ENCODE data around the gene KCTD12.
"Not testable (repeated sequence)": the region's sequence is repeated elsewhere in the genome, so short reads cannot be mapped to it uniquely, and the experiment has no call there.

KCTD12 gene

DNA sequence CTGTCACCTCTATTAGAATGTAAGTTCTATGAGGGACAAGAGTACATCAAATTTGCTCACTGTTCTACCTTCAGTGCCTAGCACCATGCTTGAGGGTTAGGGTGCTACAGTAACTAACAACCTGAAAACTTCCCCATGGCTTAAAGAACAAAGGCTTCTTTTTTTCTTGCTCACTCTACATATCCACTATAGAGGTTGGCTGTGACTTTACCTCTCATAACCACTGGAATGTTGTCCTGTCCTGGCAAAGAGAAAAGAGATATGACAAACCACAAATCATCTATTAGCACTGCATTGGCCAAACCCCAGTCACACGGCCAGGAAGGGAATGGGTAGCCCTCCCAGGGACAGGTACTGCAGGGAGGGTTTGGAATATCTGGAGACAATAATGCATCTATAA is 38.9 kb upstream of the KCTD12 start:
- H3K27ac ChIP-seq = no peak overlapping the region
- TF ChIP-seq, protein P1, sequence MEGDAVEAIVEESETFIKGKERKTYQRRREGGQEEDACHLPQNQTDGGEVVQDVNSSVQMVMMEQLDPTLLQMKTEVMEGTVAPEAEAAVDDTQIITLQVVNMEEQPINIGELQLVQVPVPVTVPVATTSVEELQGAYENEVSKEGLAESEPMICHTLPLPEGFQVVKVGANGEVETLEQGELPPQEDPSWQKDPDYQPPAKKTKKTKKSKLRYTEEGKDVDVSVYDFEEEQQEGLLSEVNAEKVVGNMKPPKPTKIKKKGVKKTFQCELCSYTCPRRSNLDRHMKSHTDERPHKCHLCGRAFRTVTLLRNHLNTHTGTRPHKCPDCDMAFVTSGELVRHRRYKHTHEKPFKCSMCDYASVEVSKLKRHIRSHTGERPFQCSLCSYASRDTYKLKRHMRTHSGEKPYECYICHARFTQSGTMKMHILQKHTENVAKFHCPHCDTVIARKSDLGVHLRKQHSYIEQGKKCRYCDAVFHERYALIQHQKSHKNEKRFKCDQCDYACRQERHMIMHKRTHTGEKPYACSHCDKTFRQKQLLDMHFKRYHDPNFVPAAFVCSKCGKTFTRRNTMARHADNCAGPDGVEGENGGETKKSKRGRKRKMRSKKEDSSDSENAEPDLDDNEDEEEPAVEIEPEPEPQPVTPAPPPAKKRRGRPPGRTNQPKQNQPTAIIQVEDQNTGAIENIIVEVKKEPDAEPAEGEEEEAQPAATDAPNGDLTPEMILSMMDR (conservative IDR thresholded peaks at IDR 0.05) = no peak

DNA sequence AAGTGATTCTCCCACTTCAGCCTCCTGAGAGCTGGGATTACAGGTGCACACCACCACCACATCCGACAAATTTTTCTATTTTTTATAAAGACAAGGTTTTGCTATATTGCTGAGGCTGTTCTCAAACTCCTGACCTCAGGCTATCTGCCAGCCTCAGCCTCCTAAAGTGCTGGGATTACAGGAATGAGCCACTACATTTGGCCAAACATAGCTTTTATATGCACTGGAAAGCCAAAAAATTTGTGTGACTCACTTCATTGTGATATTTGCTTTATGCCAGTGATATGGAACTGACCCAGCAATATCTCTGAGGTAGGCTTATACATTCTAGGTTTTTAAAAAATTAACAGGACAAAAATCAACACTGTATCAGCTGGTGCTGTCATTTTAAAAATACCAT is 35.3 kb upstream of the KCTD12 start:
- TF ChIP-seq, protein P1 (conservative IDR thresholded peaks at IDR 0.05) = no peak

DNA sequence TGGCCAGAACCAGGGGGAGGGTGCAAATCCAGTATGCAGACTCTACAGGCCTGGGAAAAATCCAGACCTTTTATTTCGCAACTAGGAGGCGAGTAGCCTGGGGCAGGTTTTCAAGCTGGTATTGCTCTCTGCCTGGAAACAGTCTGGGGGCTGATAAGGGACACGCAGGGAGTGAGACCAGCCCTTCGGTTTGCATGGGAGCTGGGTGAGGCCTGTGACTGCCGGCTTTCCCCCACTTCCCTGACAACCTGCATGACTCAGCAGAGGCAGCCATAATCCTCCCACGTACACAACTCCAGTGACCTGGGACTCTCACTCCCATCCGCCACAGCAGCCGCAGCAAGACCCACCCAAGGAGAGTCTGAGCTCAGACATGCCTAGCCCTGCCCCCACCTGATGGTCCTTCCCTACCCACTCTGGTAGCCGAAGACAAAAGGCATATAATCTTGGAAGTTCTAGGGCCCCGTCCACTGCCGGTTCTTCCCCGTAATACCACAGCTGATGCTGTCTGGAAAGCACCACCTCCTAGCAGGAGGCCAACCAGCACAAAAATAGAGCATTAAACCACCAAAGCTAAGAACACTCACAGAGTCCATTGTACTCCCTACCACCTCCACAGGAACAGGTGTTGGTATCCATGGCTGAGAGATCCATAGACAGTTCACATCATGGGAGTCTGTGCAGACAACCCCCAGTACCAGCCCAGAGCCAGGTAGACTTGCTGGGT is 31.7 kb upstream of the KCTD12 start:
- not testable (repeated sequence) for H3K27ac ChIP-seq

More for the DNA sequence above, 35.3 kb upstream of the KCTD12 start:
- no peak overlapping the region for H3K27ac ChIP-seq

DNA sequence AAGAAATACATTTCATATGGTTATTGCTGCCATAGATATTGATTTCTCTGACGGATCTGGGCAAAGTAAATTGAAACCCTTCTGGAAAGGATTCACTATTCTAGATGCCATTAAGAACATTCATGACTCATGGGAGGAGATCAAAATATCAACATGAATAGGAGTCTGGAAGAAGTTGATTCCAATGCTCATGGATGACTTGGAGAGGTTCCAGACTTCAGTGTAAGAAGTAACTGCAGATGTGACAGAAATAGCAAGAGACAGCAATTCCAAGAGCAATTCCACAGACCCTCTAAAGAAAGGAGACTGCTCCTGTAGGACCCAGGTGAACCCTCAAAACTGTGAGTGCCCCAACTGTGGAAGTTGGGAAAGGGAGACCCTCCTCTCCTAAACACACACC is 30.9 kb upstream of the KCTD12 start:
- H3K27ac ChIP-seq = no peak overlapping the region
- TF ChIP-seq, protein P1 (conservative IDR thresholded peaks at IDR 0.05) = no peak

DNA sequence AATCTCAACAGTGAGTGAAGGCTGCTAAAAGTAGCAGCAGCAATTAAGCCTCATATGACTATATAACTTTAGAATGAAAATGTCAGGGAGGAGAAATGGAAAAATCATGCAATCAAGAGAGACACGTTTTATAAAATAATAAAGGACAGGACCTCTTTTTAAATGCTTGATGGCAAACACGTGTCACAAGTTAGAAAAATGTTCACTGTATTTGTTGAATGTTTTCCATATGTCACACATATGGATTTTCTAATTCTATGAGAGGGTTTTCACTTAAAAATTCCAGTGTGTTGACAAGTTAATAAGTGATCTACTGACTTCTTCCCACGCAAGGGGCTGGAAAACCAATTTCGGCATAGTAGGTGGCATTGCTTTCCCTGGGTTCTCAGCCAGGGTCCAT is 27.7 kb upstream of the KCTD12 start:
- TF ChIP-seq, protein P1 (conservative IDR thresholded peaks at IDR 0.05) = no peak
- no peak overlapping the region for H3K27ac ChIP-seq

DNA sequence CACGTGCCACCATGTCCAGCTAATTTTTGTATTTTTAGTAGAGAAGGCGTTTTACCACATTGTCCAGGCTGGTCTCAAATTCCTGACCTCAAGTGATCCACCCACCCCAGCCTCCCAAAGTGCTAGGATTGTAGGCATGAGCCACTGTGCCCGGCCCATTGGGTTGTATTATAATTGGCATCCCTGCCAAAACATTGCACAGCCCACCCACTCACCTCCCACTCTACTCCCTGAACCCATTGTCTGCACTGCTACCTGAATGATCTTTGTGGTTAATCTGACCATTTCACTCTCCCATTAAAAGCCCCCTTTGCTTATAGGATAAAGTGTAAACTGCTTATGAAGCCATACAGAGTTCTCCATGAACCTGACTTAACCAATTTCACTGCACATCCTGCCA is 26.3 kb upstream of the KCTD12 start:
- H3K27ac ChIP-seq = no peak overlapping the region
- TF ChIP-seq, protein P1 (conservative IDR thresholded peaks at IDR 0.05) = no peak

DNA sequence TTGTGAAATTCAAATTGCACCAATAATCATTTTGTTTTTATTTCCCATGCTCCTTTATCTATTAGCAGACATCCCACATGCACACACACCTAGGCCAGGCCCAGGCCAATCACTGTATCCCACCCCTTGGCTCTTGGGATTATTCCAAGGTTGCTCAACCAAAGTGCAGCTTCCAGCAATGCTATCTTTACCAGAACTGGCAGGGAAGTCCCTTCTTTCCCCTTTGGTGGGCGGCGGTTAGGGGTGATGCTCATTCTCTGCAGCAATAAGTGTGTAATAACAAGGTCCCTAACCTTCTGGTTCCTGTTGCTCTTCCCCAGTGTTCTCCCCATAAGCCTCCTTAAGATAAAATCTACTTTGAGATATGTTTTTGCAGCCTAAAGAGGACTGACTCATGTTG is 18.3 kb upstream of the KCTD12 start:
- no peak overlapping the region for H3K27ac ChIP-seq
- TF ChIP-seq, protein P1 (conservative IDR thresholded peaks at IDR 0.05) = no peak

DNA sequence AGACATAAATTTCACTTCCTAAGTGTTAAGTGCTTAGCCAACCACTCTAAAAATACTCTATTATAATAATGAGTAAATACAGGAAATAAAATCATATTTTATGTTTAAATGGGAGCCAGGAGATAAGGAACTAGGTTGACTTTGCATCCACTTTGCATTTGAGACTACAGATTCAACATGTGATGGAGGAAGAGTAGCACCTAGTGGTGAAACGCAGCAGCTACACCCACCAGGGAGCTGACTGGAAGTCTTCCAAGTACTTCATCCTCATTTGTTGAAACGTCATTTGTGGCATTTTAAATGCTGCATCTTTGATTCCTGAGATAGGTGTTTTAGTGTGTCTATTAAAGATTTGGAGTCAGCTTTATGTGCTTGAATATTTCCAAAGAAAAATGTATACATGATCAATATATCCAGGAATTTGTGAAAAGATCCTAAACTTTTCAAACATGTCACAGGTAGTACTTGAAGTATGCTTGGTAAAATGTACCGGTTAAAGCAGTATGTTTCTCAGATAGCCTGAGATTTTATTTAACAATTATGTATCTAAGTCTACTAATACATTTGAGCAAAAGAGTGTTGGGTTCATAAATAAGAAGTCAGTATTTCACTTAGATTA is 17.4 kb upstream of the KCTD12 start:
- H3K27ac ChIP-seq = 0 out of 2 replicates have a peak overlapping the region, but pooled peaks have one; percentile 11
- TF ChIP-seq, protein P1 (conservative IDR thresholded peaks at IDR 0.05) = peak; percentile 98

DNA sequence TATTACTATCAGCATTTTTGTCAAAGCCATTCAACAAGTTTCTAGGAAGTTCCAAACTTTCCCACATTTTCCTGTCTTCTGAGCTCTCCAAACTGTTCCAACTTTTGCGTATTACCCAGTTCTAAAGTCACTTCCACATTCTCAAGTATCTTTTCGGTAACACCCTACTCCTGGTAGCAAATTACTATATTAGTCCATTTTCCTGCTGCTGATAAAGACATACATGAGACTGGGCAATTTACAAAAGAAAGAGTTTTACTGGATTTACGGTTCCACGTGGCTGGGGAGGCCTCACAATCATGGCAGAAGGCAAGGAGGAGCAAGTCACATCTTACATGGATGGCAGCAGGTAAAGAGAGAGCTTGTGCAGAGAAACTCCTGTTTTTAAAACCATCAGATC is 12.9 kb upstream of the KCTD12 start:
- not testable (repeated sequence) for H3K27ac ChIP-seq

DNA sequence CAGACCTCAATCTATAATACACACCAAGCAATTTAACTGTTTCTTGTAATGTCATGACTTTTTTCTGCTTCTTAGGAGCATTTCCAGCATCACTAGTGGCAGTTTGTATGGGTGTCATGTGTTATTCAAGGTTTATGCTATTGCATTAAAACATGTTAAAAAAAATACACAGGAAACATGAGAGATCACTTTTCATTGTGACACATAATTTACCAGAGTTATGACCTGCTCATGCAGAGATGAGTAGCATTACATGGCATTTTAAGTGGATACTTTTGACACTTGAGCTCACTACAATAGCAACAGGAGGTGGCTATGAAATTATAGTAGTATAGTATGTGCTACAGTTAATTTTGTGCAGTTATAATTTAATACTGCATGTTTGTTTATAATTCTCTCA is 11.0 kb upstream of the KCTD12 start:
- H3K27ac ChIP-seq = not testable (repeated sequence)
